Mesendoderm (in vitro differentiated cells): Measurements from ENCODE around the gene PSMC4.

ENCODE experiments used
- DNase-seq: peaks from one replicate; pipeline ENCODE4 v3.0.0; 2013
- H2AK5ac ChIP-seq: 2 replicates; pipeline ENCODE4 v1.6.1; 2013; ENCODE audit warnings: low read length, inconsistent platforms
- H2BK120ac ChIP-seq: 2 replicates; pipeline ENCODE4 v1.6.1; 2013; ENCODE audit warnings: low read depth, mild to moderate bottlenecking, low read length, moderate library complexity, mixed read lengths
- H2BK15ac ChIP-seq: replicated peaks from 2 replicates; pipeline ENCODE4 v1.6.1; 2013; ENCODE audit warnings: low read depth, mild to moderate bottlenecking, moderate library complexity
- H2BK5ac ChIP-seq: 2 replicates; pipeline ENCODE4 v1.6.1; 2013; ENCODE audit warnings: low read length, inconsistent platforms
- H3K18ac ChIP-seq: 2 replicates; pipeline ENCODE4 v1.6.1; 2013; ENCODE audit warnings: mild to moderate bottlenecking, low read length, mixed read lengths
- H3K23ac ChIP-seq: one replicate; pipeline ENCODE4 v1.6.1; 2013; ENCODE audit warnings: low read length
- H3K27ac ChIP-seq: 2 replicates; pipeline ENCODE4 v1.5.1; 2013; ENCODE audit warnings: low read depth, mild to moderate bottlenecking, inconsistent platforms, low read length, moderate library complexity
- H3K27me3 ChIP-seq: 2 replicates; pipeline ENCODE4 v1.6.1; 2013; ENCODE audit warnings: low read length, control low read depth, mild to moderate bottlenecking, inconsistent platforms; ENCODE audit not compliant: insufficient read depth, poor library complexity
- H3K36me3 ChIP-seq: 2 replicates; pipeline ENCODE4 v1.6.1; 2013; ENCODE audit warnings: low read length, inconsistent platforms; ENCODE audit not compliant: control insufficient read depth, insufficient read depth
- H3K4ac ChIP-seq: one replicate; pipeline ENCODE4 v1.6.1; 2013; ENCODE audit warnings: low read depth, mild to moderate bottlenecking, low read length, moderate library complexity
- H3K4me1 ChIP-seq: 2 replicates; pipeline ENCODE4 v1.6.1; 2013; ENCODE audit warnings: low read depth, low read length, inconsistent platforms; ENCODE audit not compliant: control insufficient read depth
- H3K4me2 ChIP-seq: 2 replicates; pipeline ENCODE4 v1.6.1; 2013; ENCODE audit warnings: low read length
- H3K4me3 ChIP-seq: 2 replicates; pipeline ENCODE4 v1.5.1; 2013; ENCODE audit warnings: mild to moderate bottlenecking, low read length
- H3K56ac ChIP-seq: one replicate; pipeline ENCODE4 v1.6.1; 2013; ENCODE audit warnings: low read length
- H3K79me1 ChIP-seq: 2 replicates; pipeline ENCODE4 v1.6.1; 2013; ENCODE audit warnings: low read length, inconsistent platforms
- H3K79me2 ChIP-seq: 2 replicates; pipeline ENCODE4 v1.6.1; 2013; ENCODE audit warnings: mild to moderate bottlenecking, low read length; ENCODE audit not compliant: control insufficient read depth, insufficient read depth
- H3K9ac ChIP-seq: 2 replicates; pipeline ENCODE4 v1.6.1; 2013; ENCODE audit warnings: low read length, inconsistent platforms
- H4K5ac ChIP-seq: one replicate; pipeline ENCODE4 v1.6.1; 2013; ENCODE audit warnings: low read length
- H4K8ac ChIP-seq: one replicate; pipeline ENCODE4 v1.6.1; 2013; ENCODE audit warnings: low read depth, mild to moderate bottlenecking, control low read depth, low read length, moderate library complexity
- whole genome bisulfite sequencing: extraction: QIAGEN DNeasy Blood & Tissue Kit; methylation state at CpG from one replicate; pipeline ENCODE4 v1.1.7; 2013; ENCODE audit warnings: low lambda C conversion rate, missing lambda C conversion rate; ENCODE audit not compliant: insufficient coverage; ENCODE audit errors: extremely low coverage; 5-methylcytosine and 5-hydroxymethylcytosine counted together

Gene PSMC4

GRCh38 chr19:39995794-39996193 is 24.8 kb downstream of the PSMC4 start:
- Histone ChIP-seq H2AK5ac (no peak overlapping the region), H3K4me3 (no peak overlapping the region), H3K4me2 (peak overlapping the region; percentile 21), H3K4ac (no peak overlapping the region), H2BK120ac (no peak overlapping the region), H3K56ac (no peak overlapping the region), H3K27me3 (no peaks in the 10 kb centered on the region), H3K23ac (no peak overlapping the region), H4K5ac (no peak overlapping the region), H2BK15ac (no peak overlapping the region), H3K18ac (no peak overlapping the region), H2BK5ac (no peak overlapping the region), H3K79me2 (peaks cover 6% of the 10 kb centered on the region), H3K36me3 (no peaks in the 10 kb centered on the region), H3K4me1 (peaks cover 2% of the 10 kb centered on the region), H4K8ac (no peak overlapping the region), H3K79me1 (peaks cover 8% of the 10 kb centered on the region), H3K27ac (no peak overlapping the region), H3K9ac (peak overlapping the region; percentile 24)
- no peak for DNase-seq
- WGBS: no CpG with 5 or more reads among the region's 1 CpG

DNA sequence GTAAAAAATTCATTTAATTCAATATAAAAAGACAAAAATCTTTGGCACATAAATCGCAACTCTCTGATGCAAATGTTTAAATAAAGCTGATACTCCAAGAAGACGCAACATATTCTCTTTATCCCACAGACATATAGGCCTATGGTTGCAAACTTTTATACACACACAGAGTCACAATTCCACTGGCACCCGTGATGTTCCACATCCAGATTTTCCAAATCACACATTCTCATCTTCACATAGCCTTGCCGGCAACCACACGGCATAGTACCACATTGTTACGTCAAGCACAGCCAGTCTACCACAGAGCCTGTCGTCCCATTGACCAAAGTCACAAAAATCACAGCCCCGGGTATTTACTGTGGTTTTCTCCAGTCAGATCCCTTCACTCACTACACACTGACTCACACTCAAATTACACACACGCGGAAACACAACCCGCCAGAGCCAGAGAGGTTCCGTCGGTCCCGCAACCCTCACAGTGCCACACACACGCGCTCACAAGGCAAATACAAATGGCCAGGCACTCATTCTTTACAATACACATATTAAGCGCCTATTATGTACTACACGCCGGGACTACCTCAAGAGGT is 25.3 kb downstream of the PSMC4 start:
- Histone ChIP-seq H3K4me3 (peak overlapping the region; percentile 90), H3K79me1 (peaks cover 8% of the 10 kb centered on the region), H2BK15ac (no peak overlapping the region), H3K18ac (peak overlapping the region; percentile 63), H3K23ac (no peak overlapping the region), H3K4me1 (peaks cover 2% of the 10 kb centered on the region), H2AK5ac (no peak overlapping the region), H3K4me2 (peak overlapping the region; percentile 63), H3K36me3 (no peaks in the 10 kb centered on the region), H3K27me3 (no peaks in the 10 kb centered on the region), H4K5ac (peak overlapping the region; percentile 66), H2BK120ac (no peak overlapping the region), H4K8ac (no peak overlapping the region), H3K56ac (peak overlapping the region; percentile 97), H3K4ac (no peak overlapping the region), H3K27ac (no peak overlapping the region), H3K79me2 (peaks cover 6% of the 10 kb centered on the region), H3K9ac (peak overlapping the region; percentile 95), H2BK5ac (peak overlapping the region; percentile 69)
- WGBS: no CpG with 5 or more reads among the region's 19 CpGs
- no peak for DNase-seq

DNA sequence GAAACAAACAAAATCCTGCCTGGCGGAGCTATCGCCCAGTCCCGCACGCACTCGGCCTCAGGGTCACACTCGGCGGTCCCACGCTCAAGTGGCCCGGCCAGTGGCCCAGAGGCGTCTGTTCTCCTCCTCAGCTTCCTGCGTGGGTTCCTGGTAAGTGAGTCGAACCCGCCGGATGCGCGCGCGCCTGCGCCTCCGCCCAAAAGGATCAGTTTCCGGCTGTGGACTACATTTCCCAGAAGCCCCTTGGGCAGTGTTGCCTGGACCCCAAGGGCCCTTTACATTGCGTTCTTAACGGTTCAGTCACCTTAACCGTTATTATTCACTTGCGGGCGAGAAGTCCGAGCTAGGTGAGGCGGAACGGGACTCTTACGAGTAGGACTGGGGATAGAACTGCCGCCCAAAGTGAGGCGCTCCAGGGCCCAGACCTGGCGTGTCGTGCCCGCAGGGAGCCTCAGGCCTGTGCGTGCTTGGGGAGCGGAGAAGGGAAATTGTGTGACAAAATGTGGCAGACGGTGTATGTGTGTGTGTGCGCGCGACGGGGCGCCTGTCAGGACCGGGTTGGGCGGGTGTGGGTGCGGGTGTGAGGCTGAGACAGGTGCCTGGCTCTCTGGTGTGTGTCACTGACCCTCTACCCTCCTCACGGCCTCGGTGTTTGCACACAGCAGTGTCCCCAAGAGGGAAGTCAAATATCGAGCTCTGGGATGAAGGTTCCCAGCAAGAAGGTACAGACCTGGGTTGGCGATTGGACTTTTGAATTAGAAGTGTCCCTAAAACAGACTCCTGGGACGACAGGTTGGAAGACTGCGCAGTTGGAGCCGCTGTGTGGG is 26.1 kb downstream of the PSMC4 start, which contains the start of gene ZNF546:
Gene ZNF546, plus strand, starts transcription at position 250 of the 827 bp plus-strand sequence. CDS start 1,267 bp downstream, outside the sequence.
- no peaks in the 10 kb centered on the region for H3K36me3 ChIP-seq
- peak; percentile 88 for DNase-seq

GRCh38 chr19:39997638-39998216 is 26.8 kb downstream of the PSMC4 start:
- H3K36me3 ChIP-seq: no peaks in the 10 kb centered on the region
- no peak for DNase-seq
- H2BK120ac ChIP-seq: no peak overlapping the region
- H2AK5ac ChIP-seq: no peak overlapping the region
- no peaks in the 10 kb centered on the region for H3K27me3 ChIP-seq
- H2BK5ac ChIP-seq: no peak overlapping the region
- no peak overlapping the region for H4K5ac ChIP-seq
- H3K4me2 ChIP-seq: no peak overlapping the region
- peaks cover 4% of the 10 kb centered on the region for H3K79me1 ChIP-seq
- no peak overlapping the region for H3K27ac ChIP-seq
- no peak overlapping the region for H3K56ac ChIP-seq
- WGBS: no CpG with 5 or more reads among the region's 5 CpGs
- no peak overlapping the region for H3K18ac ChIP-seq
- H2BK15ac ChIP-seq: no peak overlapping the region
- no peak overlapping the region for H3K4ac ChIP-seq
- no peak overlapping the region for H3K23ac ChIP-seq
- H4K8ac ChIP-seq: no peak overlapping the region
- peaks cover 6% of the 10 kb centered on the region for H3K79me2 ChIP-seq
- peaks cover 2% of the 10 kb centered on the region for H3K4me1 ChIP-seq
- H3K9ac ChIP-seq: peak overlapping the region; percentile 68
- no peak overlapping the region for H3K4me3 ChIP-seq

More for the DNA sequence above, 26.1 kb downstream of the PSMC4 start, which contains the start of gene ZNF546:
- Histone ChIP-seq H2BK120ac (no peak within 1 kb of the TSS), H2BK15ac (no peak within 1 kb of the TSS), H3K79me1 (peaks cover 4% of the 10 kb centered on the region), H3K4me2 (peak within 1 kb of the TSS; percentile 82), H3K4me1 (peaks cover 2% of the 10 kb centered on the region), H3K4ac (no peak within 1 kb of the TSS), H3K18ac (peak within 1 kb of the TSS; percentile 63), H4K5ac (peak within 1 kb of the TSS; percentile 66), H3K9ac (peak within 1 kb of the TSS; percentile 95), H3K27me3 (no peaks in the 10 kb centered on the region), H3K4me3 (peak within 1 kb of the TSS; percentile 90), H2AK5ac (no peak within 1 kb of the TSS), H3K79me2 (peaks cover 6% of the 10 kb centered on the region), H3K27ac (no peak within 1 kb of the TSS), H4K8ac (no peak within 1 kb of the TSS), H2BK5ac (peak within 1 kb of the TSS; percentile 69), H3K56ac (peak within 1 kb of the TSS; percentile 97), H3K23ac (no peak within 1 kb of the TSS)
- WGBS: no CpG with 5 or more reads among the region's 53 CpGs

DNA sequence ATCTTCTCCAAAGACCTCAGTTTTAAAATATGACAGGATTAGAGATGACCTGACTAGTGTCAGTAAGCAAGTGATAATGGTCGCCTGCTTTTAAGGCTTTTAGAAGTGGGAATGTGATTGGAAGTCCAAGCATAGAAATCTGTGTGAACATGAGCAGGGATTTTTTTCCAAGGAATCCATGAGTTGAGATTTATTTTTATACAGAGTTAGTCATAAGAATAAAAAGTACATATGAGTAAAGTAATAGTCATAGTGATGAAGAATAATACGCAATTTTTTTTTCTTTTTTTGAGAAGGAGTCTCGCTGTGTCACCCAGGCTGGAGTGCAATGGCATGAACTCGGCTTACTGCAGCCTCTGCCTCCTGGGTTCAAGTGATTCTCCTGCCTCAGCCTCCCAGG is 27.5 kb downstream of the PSMC4 start:
- H3K27me3 ChIP-seq: no peaks in the 10 kb centered on the region
- no peaks in the 10 kb centered on the region for H3K36me3 ChIP-seq
- no peak overlapping the region for H4K8ac ChIP-seq
- H3K9ac ChIP-seq: no peak overlapping the region
- H2BK15ac ChIP-seq: no peak overlapping the region
- peaks cover 4% of the 10 kb centered on the region for H3K79me1 ChIP-seq
- no peak for DNase-seq
- no peak overlapping the region for H2BK120ac ChIP-seq
- H3K18ac ChIP-seq: no peak overlapping the region
- H3K56ac ChIP-seq: no peak overlapping the region
- no peak overlapping the region for H3K27ac ChIP-seq
- H3K23ac ChIP-seq: no peak overlapping the region
- H3K4me3 ChIP-seq: no peak overlapping the region
- no CpG with 5 or more reads among the region's 4 CpGs for WGBS
- no peak overlapping the region for H4K5ac ChIP-seq
- no peak overlapping the region for H2BK5ac ChIP-seq
- peaks cover 2% of the 10 kb centered on the region for H3K4me1 ChIP-seq
- H2AK5ac ChIP-seq: no peak overlapping the region
- H3K4me2 ChIP-seq: no peak overlapping the region
- H3K4ac ChIP-seq: no peak overlapping the region
- H3K79me2 ChIP-seq: peaks cover 6% of the 10 kb centered on the region
